Brain microvascular endothelial cell (primary cell): Measurements from ENCODE around the gene MARCHF9.
"Not testable (repeated sequence)": the region's sequence is repeated elsewhere in the genome, so short reads cannot be mapped to it uniquely, and the experiment has no call there.

Source experiments
- DNase-seq: peaks from one replicate; pipeline ENCODE4 v3.0.0-alpha.2; 2020
- H3K27ac ChIP-seq: fragments of 250-450 bp; sonication (Bioruptor Pico); 2 replicates; pipeline ENCODE4 v1.5.1; 2020; ENCODE audit warnings: mild to moderate bottlenecking, moderate library complexity
- H3K27me3 ChIP-seq: fragments of 250-450 bp; sonication (Bioruptor Pico); replicated peaks from 2 replicates; pipeline ENCODE4 v1.5.1; 2020; ENCODE audit warnings: mild to moderate bottlenecking
- H3K36me3 ChIP-seq: fragments of 250-450 bp; sonication (Bioruptor Pico); replicated peaks from 2 replicates; pipeline ENCODE4 v1.5.1; 2020; ENCODE audit warnings: mild to moderate bottlenecking
- H3K4me3 ChIP-seq: 2 replicates; pipeline ENCODE4 v1.5.1; 2011; ENCODE audit warnings: low read depth, mild to moderate bottlenecking, control low read depth, low read length, moderate library complexity
- in situ Hi-C: cut with HindIII; loops from 2 replicates; pipeline ENCODE4 v1.10.0; 2017; ENCODE audit warnings: low sequenced_read_pairs, low pct_ligation_motif_present
- TF ChIP-seq, protein P1 (sequence below): IDR thresholded peaks from 2 replicates; pipeline ENCODE4 v1.5.1; 2011; ENCODE audit warnings: low read depth, mild to moderate bottlenecking, moderate library complexity, low read length, control low read depth, inconsistent platforms; ENCODE audit errors: missing control alignments

Gene MARCHF9

GRCh38 chr12:57754411-57755193 lies at the start of gene MARCHF9:
TSS of gene MARCHF9 (plus strand) at chr12:57755103. CDS start at chr12:57755529, 426 bp downstream.
- peaks cover 6% of the 10 kb centered on the region for H3K36me3 ChIP-seq
- no peaks in the 10 kb centered on the region for H3K27me3 ChIP-seq
- H3K27ac ChIP-seq = no peak within 1 kb of the TSS
- in situ Hi-C loops = no loop called here
- TF ChIP-seq, protein P1, sequence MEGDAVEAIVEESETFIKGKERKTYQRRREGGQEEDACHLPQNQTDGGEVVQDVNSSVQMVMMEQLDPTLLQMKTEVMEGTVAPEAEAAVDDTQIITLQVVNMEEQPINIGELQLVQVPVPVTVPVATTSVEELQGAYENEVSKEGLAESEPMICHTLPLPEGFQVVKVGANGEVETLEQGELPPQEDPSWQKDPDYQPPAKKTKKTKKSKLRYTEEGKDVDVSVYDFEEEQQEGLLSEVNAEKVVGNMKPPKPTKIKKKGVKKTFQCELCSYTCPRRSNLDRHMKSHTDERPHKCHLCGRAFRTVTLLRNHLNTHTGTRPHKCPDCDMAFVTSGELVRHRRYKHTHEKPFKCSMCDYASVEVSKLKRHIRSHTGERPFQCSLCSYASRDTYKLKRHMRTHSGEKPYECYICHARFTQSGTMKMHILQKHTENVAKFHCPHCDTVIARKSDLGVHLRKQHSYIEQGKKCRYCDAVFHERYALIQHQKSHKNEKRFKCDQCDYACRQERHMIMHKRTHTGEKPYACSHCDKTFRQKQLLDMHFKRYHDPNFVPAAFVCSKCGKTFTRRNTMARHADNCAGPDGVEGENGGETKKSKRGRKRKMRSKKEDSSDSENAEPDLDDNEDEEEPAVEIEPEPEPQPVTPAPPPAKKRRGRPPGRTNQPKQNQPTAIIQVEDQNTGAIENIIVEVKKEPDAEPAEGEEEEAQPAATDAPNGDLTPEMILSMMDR = no peak
- H3K4me3 ChIP-seq = peak within 1 kb of the TSS; percentile 49
- no peak for DNase-seq

- peaks cover 13% of the 10 kb centered on the region for H3K36me3 ChIP-seq
- TF ChIP-seq, protein P1 = no peak
- H3K27ac ChIP-seq = no peak overlapping the region
- H3K27me3 ChIP-seq = no peaks in the 10 kb centered on the region
- no peak for DNase-seq
- in situ Hi-C loops = no loop called here
- H3K4me3 ChIP-seq = no peak overlapping the region
Measured at GRCh38 chr12:57707250-57707649, 47.7 kb upstream of the MARCHF9 start.

DNA sequence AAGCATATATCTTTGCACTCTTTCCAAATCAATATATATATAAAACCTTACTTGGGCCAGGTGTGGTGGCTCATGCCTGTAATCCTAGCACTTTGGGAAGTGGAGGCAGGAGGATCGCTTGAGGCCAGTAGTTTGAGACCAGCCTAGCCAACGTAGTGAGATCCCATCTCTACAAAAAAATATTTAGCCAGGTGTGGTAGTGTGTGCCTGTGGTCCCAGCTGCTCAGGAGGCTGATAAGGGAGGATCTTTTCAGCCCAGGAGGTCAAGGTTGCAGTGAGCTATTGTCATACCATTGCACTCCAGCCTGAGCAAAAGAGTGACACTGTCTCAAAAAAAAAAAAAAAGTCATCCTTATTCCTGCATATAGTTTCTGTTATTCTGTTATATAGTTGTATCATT lies 46.6 kb upstream of the MARCHF9 start:
- DNase-seq = no peak
- Histone ChIP-seq H3K4me3 (no peak overlapping the region), H3K27ac (no peak overlapping the region), H3K36me3 (peaks cover 11% of the 10 kb centered on the region), H3K27me3 (no peaks in the 10 kb centered on the region)
- in situ Hi-C loops = no loop called here
- TF ChIP-seq, protein P1 = no peak

DNA sequence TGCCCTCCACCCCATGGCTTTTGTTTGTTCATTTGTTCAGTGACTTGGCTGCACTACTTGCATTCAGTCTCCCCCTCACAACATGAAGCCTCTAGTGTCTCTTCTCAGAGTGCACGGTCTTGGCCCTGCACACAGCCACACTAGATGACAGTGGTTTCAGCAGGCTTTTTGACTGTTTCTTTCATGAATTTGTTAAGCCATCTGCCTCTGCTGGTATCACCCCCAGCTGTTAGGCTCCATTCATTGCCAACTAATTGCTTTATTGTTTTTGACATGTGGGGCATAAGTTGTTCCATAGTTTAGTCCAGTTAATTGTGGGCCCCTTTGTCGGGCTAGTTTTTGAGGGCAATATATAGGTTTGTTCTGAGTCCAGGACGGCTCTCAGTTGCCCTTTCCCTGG lies 42.2 kb upstream of the MARCHF9 start:
- H3K27ac ChIP-seq = no peak overlapping the region
- peaks cover 18% of the 10 kb centered on the region for H3K36me3 ChIP-seq
- no peak overlapping the region for H3K4me3 ChIP-seq
- TF ChIP-seq, protein P1 = no peak
- DNase-seq = no peak
- no peaks in the 10 kb centered on the region for H3K27me3 ChIP-seq
- in situ Hi-C loops = no loop called here

GRCh38 chr12:57713209-57713608 lies 41.7 kb upstream of the MARCHF9 start:
- no peak overlapping the region for H3K4me3 ChIP-seq
- TF ChIP-seq, protein P1 = no peak
- H3K36me3 ChIP-seq = peaks cover 23% of the 10 kb centered on the region
- H3K27ac ChIP-seq = no peak overlapping the region
- H3K27me3 ChIP-seq = no peaks in the 10 kb centered on the region
- DNase-seq = no peak
- in situ Hi-C loops = no loop called here

DNA sequence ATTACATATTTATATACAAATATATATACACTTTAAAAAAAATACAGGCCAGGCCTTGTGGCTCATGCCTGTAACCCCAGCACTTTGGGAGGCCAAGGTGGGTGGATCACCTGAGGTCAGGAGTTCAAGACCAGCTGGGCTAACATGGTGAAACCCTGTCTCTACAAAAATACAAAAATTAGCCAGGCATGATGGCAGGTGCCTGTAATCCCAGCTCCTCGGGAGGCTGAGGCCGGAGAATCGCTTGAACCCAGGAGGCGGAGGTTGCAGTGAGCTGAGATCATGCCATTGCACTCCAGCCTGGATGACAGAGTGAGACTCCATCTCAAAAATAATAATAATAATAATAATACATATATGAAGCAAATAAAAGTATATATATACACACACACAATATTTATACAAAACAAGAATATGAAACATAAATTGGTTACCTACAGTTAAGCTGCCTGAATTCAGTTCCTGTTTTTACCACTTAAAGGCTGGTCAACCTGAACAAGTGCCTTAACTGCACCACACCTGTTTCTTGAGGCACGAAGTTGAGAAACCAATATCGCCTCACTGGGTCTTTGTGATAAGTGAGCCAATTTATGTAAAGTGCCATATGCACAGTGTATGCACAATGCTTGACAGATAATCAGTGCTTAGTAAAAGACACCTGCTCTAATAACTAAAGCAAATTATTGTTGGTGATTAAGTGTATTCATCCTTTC lies 39.7 kb upstream of the MARCHF9 start:
- H3K27me3 ChIP-seq, in situ Hi-C loops, H3K27ac ChIP-seq, H3K4me3 ChIP-seq, DNase-seq: not testable (repeated sequence)
- H3K36me3 ChIP-seq = peaks cover 40% of the 10 kb centered on the region
